Mesothelial cell of epicardium (in vitro differentiated cells): ENCODE measurements around the gene KRTAP1-3. TPM values are rescaled to one million over a fixed set of nuclear protein-coding genes. Genes with fewer than 3 reads are reported as not detected.
"Not testable (repeated sequence)": the region's sequence is repeated elsewhere in the genome, so short reads cannot be mapped to it uniquely, and the experiment has no call there.

ENCODE experiments used
- DNase-seq, 2 experiments: peaks; one replicate each; pipeline ENCODE4 v3.0.0; 2021; ENCODE audit warnings: low spot score in 2 of 2; ENCODE audit not compliant: unreplicated experiment in 2 of 2
- H3K27ac Mint-ChIP-seq: 2 replicates; pipeline ENCODE4 v1.8.0; 2021; ENCODE audit warnings: mixed read lengths
- H3K27me3 Mint-ChIP-seq: 2 replicates; pipeline ENCODE4 v1.8.0; 2021; ENCODE audit warnings: low read depth, mixed read lengths
- H3K36me3 Mint-ChIP-seq: 2 replicates; pipeline ENCODE4 v1.8.0; 2021; ENCODE audit warnings: mixed read lengths
- H3K4me1 Mint-ChIP-seq: 2 replicates; pipeline ENCODE4 v1.8.0; 2021; ENCODE audit warnings: mixed read lengths
- H3K4me3 Mint-ChIP-seq: 2 replicates; pipeline ENCODE4 v1.8.0; 2021; ENCODE audit warnings: mild to moderate bottlenecking, moderate library complexity, mixed read lengths
- H3K9me3 Mint-ChIP-seq: 2 replicates; pipeline ENCODE4 v1.8.0; 2021; ENCODE audit warnings: mixed read lengths
- CTCF ChIP-seq: fragments of 200-600 bp; sonication (generic); IDR thresholded peaks from one replicate; pipeline ENCODE4 v1.5.0; 2021; ENCODE audit warnings: antibody characterized with exemption; ENCODE audit not compliant: unreplicated experiment
- total RNA-seq: library from RNA; stranded (reverse); gene quantifications from 3 replicates; pipeline ENCODE4 v1.2.1, GENCODE V29; 2021

Gene KRTAP1-3
- not detected in 3 replicates for total RNA-seq

GRCh38 chr17:41034346-41034935 lies at the start of gene KRTAP1-3:
Gene KRTAP1-3, minus strand, starts transcription at chr17:41034874. Its CDS starts 53 bp downstream, at chr17:41034821.
- not testable (repeated sequence) for DNase-seq, H3K36me3 Mint-ChIP-seq, H3K27ac Mint-ChIP-seq, H3K4me3 Mint-ChIP-seq, H3K9me3 Mint-ChIP-seq, H3K27me3 Mint-ChIP-seq
- peaks cover 17% of the 10 kb centered on the region for H3K4me1 Mint-ChIP-seq

- not testable (repeated sequence) for DNase-seq, H3K27me3 Mint-ChIP-seq, H3K4me3 Mint-ChIP-seq, H3K36me3 Mint-ChIP-seq, H3K27ac Mint-ChIP-seq, H3K9me3 Mint-ChIP-seq
- H3K4me1 Mint-ChIP-seq, result peaks cover 22% of the 10 kb centered on the region
Measured at GRCh38 chr17:41084100-41084856, 49.6 kb upstream of the KRTAP1-3 start, which contains the start of gene KRTAP4-7. Gene KRTAP4-7, plus strand, starts transcription at chr17:41084150. Its CDS starts 57 bp downstream, at chr17:41084207.

GRCh38 chr17:41083427-41083826 lies 48.8 kb upstream of the KRTAP1-3 start:
- H3K27me3 Mint-ChIP-seq, DNase-seq, H3K4me3 Mint-ChIP-seq: not testable (repeated sequence)

GRCh38 chr17:41082626-41083025 lies 48.0 kb upstream of the KRTAP1-3 start:
- DNase-seq, result no peak
- peaks cover 8% of the 10 kb centered on the region for H3K9me3 Mint-ChIP-seq
- H3K27ac Mint-ChIP-seq, result peak overlapping the region; percentile 76
- peaks cover 19% of the 10 kb centered on the region for H3K4me1 Mint-ChIP-seq
- no peaks in the 10 kb centered on the region for H3K36me3 Mint-ChIP-seq
- H3K4me3 Mint-ChIP-seq, result no peak overlapping the region
- H3K27me3 Mint-ChIP-seq, result peaks cover 6% of the 10 kb centered on the region
- TF ChIP-seq CTCF, result no peak

More at GRCh38 chr17:41083427-41083826, 48.8 kb upstream of the KRTAP1-3 start:
- H3K27ac Mint-ChIP-seq, H3K9me3 Mint-ChIP-seq, H3K36me3 Mint-ChIP-seq: not testable (repeated sequence)
- peaks cover 22% of the 10 kb centered on the region for H3K4me1 Mint-ChIP-seq

- Mint-ChIP-seq H3K4me3 (no peak overlapping the region), H3K27ac (no peak overlapping the region), H3K4me1 (no peaks in the 10 kb centered on the region), H3K27me3 (no peaks in the 10 kb centered on the region), H3K36me3 (no peaks in the 10 kb centered on the region), H3K9me3 (peaks cover 8% of the 10 kb centered on the region)
- TF ChIP-seq CTCF, result no peak
- no peak for DNase-seq
Measured at GRCh38 chr17:41076788-41077187, 42.1 kb upstream of the KRTAP1-3 start.

GRCh38 chr17:41073676-41074075 lies 39.0 kb upstream of the KRTAP1-3 start:
- H3K27ac Mint-ChIP-seq, result no peak overlapping the region
- H3K4me1 Mint-ChIP-seq, result no peaks in the 10 kb centered on the region
- H3K4me3 Mint-ChIP-seq, result no peak overlapping the region

More at GRCh38 chr17:41073676-41074075, 39.0 kb upstream of the KRTAP1-3 start:
- Mint-ChIP-seq H3K36me3 (no peaks in the 10 kb centered on the region), H3K27me3 (no peaks in the 10 kb centered on the region), H3K9me3 (peaks cover 3% of the 10 kb centered on the region)
- no peak for TF ChIP-seq CTCF
- DNase-seq, result no peak
